ENCODE results near the gene LDHD. TPM values are rescaled to one million over a fixed set of nuclear protein-coding genes. Genes with fewer than 3 reads are reported as not detected.
"Not testable (repeated sequence)": the region's sequence is repeated elsewhere in the genome, so short reads cannot be mapped to it uniquely, and the experiment has no call there.

The LDHD gene
- total and polyA plus RNA-seq, 9 donors = 2.1 to 25.4 (median 20.7) TPM

GRCh38 chr16:75138636-75139035 is 22.1 kb upstream of the LDHD start:
- 77 to 83% (median 83%) methylated on average over 9 of the region's 9 CpGs for WGBS, 3 donors
- Histone ChIP-seq H3K36me3 (no peaks in the 10 kb centered on the region), H3K27ac (no peak overlapping the region), H3K4me3 (no peak overlapping the region), H3K4me1 (ENCODE audit: insufficient read depth) (no peaks in the 10 kb centered on the region), H3K9me3 (no peaks in the 10 kb centered on the region), H3K27me3 (no peaks in the 10 kb centered on the region)
- TF ChIP-seq EP300 (IDR thresholded peaks at IDR 0.05) = no peak
- no peak for TF ChIP-seq POLR2A (IDR thresholded peaks at IDR 0.05)
- no peak for TF ChIP-seq CTCF (IDR thresholded peaks at IDR 0.05)
- intact Hi-C loops (cut with DNase I) = no loop called here
- DNase-seq = no peak

GRCh38 chr16:75138233-75138632 is 21.7 kb upstream of the LDHD start:
- H3K4me3 ChIP-seq = no peak overlapping the region
- no peaks in the 10 kb centered on the region for H3K36me3 ChIP-seq
- no peak for TF ChIP-seq EP300 (IDR thresholded peaks at IDR 0.05)
- H3K4me1 ChIP-seq (ENCODE audit: insufficient read depth) = no peaks in the 10 kb centered on the region
- no peaks in the 10 kb centered on the region for H3K27me3 ChIP-seq
- H3K27ac ChIP-seq = no peak overlapping the region
- WGBS, 3 donors = 81 to 92% (median 83%) methylated on average over 8 of the region's 8 CpGs
- no peaks in the 10 kb centered on the region for H3K9me3 ChIP-seq
- no peak for DNase-seq
- intact Hi-C loops (cut with DNase I) = no loop called here

GRCh38 chr16:75131081-75131480 is 14.5 kb upstream of the LDHD start:
- H3K4me3 ChIP-seq = no peak overlapping the region
- TF ChIP-seq CTCF (IDR thresholded peaks at IDR 0.05) (no peak), POLR2A (IDR thresholded peaks at IDR 0.05) (no peak), EP300 (IDR thresholded peaks at IDR 0.05) (no peak)
- no peak overlapping the region for H3K27ac ChIP-seq
- H3K4me1 ChIP-seq (ENCODE audit: insufficient read depth) = no peaks in the 10 kb centered on the region
- intact Hi-C loops (cut with DNase I) = no loop called here
- H3K27me3 ChIP-seq = no peaks in the 10 kb centered on the region
- DNase-seq = no peak
- H3K9me3 ChIP-seq = no peaks in the 10 kb centered on the region
- WGBS, 3 donors = 63 to 73% (median 64%) methylated on average over 7 of the region's 7 CpGs
- H3K36me3 ChIP-seq = no peaks in the 10 kb centered on the region

GRCh38 chr16:75130150-75130771 is 13.7 kb upstream of the LDHD start:
- H3K4me3 ChIP-seq = no peak overlapping the region
- H3K9me3 ChIP-seq = no peaks in the 10 kb centered on the region
- DNase-seq = no peak
- intact Hi-C loops (cut with DNase I) = no loop called here
- TF ChIP-seq POLR2A (IDR thresholded peaks at IDR 0.05) (no peak), CTCF (IDR thresholded peaks at IDR 0.05) (no peak), EP300 (IDR thresholded peaks at IDR 0.05) (no peak)
- no peaks in the 10 kb centered on the region for H3K36me3 ChIP-seq
- no peak overlapping the region for H3K27ac ChIP-seq
- no peaks in the 10 kb centered on the region for H3K27me3 ChIP-seq
- 71 to 76% (median 75%) methylated on average over 9 of the region's 9 CpGs for WGBS, 3 donors
- H3K4me1 ChIP-seq (ENCODE audit: insufficient read depth) = no peaks in the 10 kb centered on the region

GRCh38 chr16:75129421-75130149 is 13.0 kb upstream of the LDHD start:
- 58 to 67% (median 61%) methylated on average over 5 of the region's 5 CpGs for WGBS, 3 donors
- H3K36me3 ChIP-seq; H3K27me3 ChIP-seq; H3K27ac ChIP-seq; intact Hi-C loops (cut with DNase I); H3K4me1 ChIP-seq (ENCODE audit: insufficient read depth); H3K9me3 ChIP-seq; DNase-seq; H3K4me3 ChIP-seq: not testable (repeated sequence)
